Neural crest cell (in vitro differentiated cells): Measurements from ENCODE around the gene EPHB6. TPM values are rescaled to one million over a fixed set of nuclear protein-coding genes. Genes with fewer than 3 reads are reported as not detected.

Experiments used
- DNase-seq: peaks from one replicate; pipeline ENCODE4 v3.0.0; 2021; ENCODE audit warnings: low read depth, mixed read lengths, low spot score
- H3K27ac Mint-ChIP-seq: one replicate; pipeline ENCODE4 v1.8.0; 2021; ENCODE audit warnings: mild to moderate bottlenecking, mixed read lengths; ENCODE audit not compliant: unreplicated experiment
- H3K27me3 Mint-ChIP-seq: 2 replicates; pipeline ENCODE4 v1.8.0; 2021; ENCODE audit warnings: low read depth, mild to moderate bottlenecking, mixed read lengths
- H3K36me3 Mint-ChIP-seq: 2 replicates; pipeline ENCODE4 v1.8.0; 2021; ENCODE audit warnings: low read depth, mild to moderate bottlenecking, mixed read lengths
- H3K4me1 Mint-ChIP-seq: 2 replicates; pipeline ENCODE4 v1.8.0; 2021; ENCODE audit warnings: mixed read lengths
- H3K4me3 Mint-ChIP-seq: one replicate; pipeline ENCODE4 v1.8.0; 2021; ENCODE audit warnings: mild to moderate bottlenecking, mixed read lengths
- H3K9me3 Mint-ChIP-seq: 2 replicates; pipeline ENCODE4 v1.8.0; 2021; ENCODE audit warnings: mixed read lengths
- total RNA-seq: library from RNA; stranded (reverse); gene quantifications from 2 replicates; pipeline ENCODE4 v1.2.1, GENCODE V29; 2021
- TF ChIP-seq, protein P1 (sequence below): fragments of 200-600 bp; sonication (generic); conservative IDR thresholded peaks from 2 replicates; pipeline ENCODE4 v1.5.0; 2021; ENCODE audit warnings: antibody characterized with exemption, mild to moderate bottlenecking

The EPHB6 gene
- total RNA-seq, 1 donor from 2014 or later: 12.3 TPM

DNA sequence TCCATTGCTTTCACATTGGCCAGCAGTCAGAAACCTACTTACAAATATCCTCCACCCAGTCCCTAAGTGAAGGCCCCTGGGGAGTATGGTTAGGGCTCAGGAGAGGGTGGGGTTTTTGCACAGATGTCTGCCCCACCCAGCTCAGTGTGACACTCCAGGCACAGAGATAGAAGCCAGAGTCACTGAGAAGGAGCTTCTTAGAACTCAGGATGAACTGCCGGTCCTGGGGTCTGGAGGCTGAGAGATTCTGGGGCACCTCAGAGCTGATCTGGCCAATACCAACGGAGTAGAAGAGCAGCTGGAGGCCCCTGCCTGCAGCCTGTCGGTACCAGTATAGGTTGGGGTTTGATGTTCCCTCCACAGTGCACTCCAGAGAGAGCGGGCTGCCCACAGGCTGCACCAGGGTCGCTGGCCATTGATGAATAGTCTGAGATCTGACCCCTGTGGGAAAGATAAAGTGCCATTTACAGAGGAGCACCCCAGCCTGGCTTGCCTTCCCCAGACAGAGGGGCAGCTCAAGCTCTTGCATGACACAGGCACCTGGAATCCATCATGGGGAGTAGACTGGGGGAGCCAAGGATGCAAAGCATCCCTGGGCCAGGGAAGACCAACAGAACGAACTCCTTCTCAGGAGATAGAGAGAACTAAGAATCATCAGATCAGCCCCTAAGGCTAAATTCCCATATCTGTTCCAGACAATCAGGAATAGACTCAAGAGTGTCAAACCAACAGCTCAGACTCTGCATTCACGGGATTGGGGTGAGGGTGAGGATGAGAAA, 42.2 kb upstream of the EPHB6 start:
- Mint-ChIP-seq H3K4me1 (peaks cover 3% of the 10 kb centered on the region), H3K4me3 (no peak overlapping the region), H3K36me3 (no peaks in the 10 kb centered on the region), H3K27me3 (peaks cover 90% of the 10 kb centered on the region), H3K27ac (no peak overlapping the region), H3K9me3 (no peaks in the 10 kb centered on the region)
- TF ChIP-seq, protein P1, sequence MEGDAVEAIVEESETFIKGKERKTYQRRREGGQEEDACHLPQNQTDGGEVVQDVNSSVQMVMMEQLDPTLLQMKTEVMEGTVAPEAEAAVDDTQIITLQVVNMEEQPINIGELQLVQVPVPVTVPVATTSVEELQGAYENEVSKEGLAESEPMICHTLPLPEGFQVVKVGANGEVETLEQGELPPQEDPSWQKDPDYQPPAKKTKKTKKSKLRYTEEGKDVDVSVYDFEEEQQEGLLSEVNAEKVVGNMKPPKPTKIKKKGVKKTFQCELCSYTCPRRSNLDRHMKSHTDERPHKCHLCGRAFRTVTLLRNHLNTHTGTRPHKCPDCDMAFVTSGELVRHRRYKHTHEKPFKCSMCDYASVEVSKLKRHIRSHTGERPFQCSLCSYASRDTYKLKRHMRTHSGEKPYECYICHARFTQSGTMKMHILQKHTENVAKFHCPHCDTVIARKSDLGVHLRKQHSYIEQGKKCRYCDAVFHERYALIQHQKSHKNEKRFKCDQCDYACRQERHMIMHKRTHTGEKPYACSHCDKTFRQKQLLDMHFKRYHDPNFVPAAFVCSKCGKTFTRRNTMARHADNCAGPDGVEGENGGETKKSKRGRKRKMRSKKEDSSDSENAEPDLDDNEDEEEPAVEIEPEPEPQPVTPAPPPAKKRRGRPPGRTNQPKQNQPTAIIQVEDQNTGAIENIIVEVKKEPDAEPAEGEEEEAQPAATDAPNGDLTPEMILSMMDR: no peak
- no peak for DNase-seq

DNA sequence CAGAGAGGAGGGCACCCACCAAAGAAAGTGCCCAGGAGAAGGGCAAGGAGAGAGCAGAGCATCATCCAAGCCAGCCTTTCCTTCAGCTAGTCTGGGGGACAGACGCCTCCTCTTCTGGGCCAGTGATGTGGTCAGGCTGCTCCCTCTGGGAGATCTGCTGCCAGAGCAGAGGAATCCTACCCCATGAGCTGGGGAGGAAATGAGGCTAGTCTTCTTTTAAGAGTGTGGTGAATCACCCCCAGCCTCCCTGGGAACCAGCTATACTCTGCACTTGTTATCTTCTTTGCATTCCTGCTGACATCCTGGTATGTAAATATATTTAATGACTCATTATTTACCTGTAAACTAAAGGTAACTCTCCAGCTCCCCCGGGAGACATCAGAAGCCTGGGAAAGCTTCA, 41.6 kb upstream of the EPHB6 start:
- Mint-ChIP-seq H3K9me3 (no peaks in the 10 kb centered on the region), H3K27me3 (peaks cover 90% of the 10 kb centered on the region), H3K4me3 (no peak overlapping the region), H3K4me1 (peaks cover 3% of the 10 kb centered on the region), H3K36me3 (no peaks in the 10 kb centered on the region), H3K27ac (no peak overlapping the region)
- no peak for DNase-seq
- TF ChIP-seq, protein P1: no peak

DNA sequence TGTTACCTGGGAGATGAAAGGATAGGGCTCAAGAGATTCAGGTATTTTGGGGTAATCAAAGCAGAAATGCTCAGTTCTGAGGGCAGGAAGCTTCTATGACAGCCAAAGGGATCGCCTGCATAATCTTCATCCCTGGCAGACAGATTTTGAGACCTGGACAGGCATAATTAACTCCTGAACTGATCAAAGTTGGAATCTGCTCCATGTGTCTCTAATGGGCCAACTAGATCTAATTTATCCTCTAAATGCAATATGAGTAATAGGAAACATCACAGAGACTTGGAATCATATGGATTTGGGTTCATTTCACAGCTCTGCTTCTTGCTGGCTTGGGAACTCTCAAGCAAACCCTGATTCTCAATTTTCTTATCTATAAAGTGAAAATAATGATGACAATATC, 41.2 kb upstream of the EPHB6 start:
- Mint-ChIP-seq H3K9me3 (no peaks in the 10 kb centered on the region), H3K4me1 (peaks cover 3% of the 10 kb centered on the region), H3K4me3 (no peak overlapping the region), H3K36me3 (no peaks in the 10 kb centered on the region), H3K27me3 (peaks cover 88% of the 10 kb centered on the region), H3K27ac (no peak overlapping the region)
- DNase-seq: no peak
- TF ChIP-seq, protein P1: no peak

DNA sequence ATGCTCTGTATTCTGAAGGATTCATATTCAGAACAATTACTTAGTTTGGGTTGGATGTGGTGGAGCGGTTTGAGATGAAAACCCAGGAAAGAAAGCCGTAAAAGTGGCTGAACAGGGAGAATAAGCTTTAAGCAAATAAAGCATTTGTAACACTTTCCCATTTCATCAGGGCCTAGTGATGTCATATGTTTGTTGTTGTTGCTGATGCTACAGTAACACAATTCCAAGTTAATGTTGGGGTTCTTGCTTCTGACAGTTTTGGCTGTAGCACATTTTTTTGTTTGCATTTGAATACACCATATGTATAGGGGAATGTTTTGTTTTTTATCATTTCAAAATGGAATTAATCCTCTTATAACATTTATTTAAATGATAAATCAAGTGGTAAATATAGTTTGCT, 40.4 kb upstream of the EPHB6 start:
- TF ChIP-seq, protein P1: no peak
- peaks cover 3% of the 10 kb centered on the region for H3K4me1 Mint-ChIP-seq
- no peaks in the 10 kb centered on the region for H3K36me3 Mint-ChIP-seq
- H3K4me3 Mint-ChIP-seq: no peak overlapping the region
- no peak overlapping the region for H3K27ac Mint-ChIP-seq
- no peak for DNase-seq
- peaks cover 88% of the 10 kb centered on the region for H3K27me3 Mint-ChIP-seq
- H3K9me3 Mint-ChIP-seq: no peaks in the 10 kb centered on the region

DNA sequence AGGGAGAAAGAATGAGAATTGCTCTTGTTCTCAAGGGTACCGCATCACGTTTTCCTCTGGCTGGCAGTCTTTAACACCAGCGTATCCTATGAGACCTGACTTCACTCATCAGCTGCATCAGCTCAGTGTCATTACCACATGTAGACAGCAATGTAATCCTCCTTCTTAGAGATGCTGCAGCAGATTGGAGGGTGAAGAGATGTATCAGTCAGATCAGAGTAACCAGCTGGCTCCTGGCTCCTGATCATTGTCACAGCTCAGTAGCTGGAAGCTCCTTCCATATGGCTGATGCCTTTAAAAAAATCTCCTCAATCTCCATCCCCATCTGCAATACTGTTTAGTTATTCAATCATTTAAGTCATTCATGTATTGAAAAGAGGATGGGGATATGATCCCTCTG, 39.7 kb upstream of the EPHB6 start:
- Mint-ChIP-seq H3K4me3 (no peak overlapping the region), H3K9me3 (no peaks in the 10 kb centered on the region), H3K36me3 (no peaks in the 10 kb centered on the region), H3K27ac (no peak overlapping the region), H3K27me3 (peaks cover 88% of the 10 kb centered on the region), H3K4me1 (peaks cover 3% of the 10 kb centered on the region)
- DNase-seq: no peak
- TF ChIP-seq, protein P1: no peak
